ENCODE data around the gene HOXA9. TPM values are rescaled to one million over a fixed set of nuclear protein-coding genes. Genes with fewer than 3 reads are reported as not detected.

HOXA9 gene
- total and polyA plus RNA-seq, 2 of the 8 experiments (the other 6 are each of a cell fraction or from before 2014, with no cell fraction given): not detected

DNA sequence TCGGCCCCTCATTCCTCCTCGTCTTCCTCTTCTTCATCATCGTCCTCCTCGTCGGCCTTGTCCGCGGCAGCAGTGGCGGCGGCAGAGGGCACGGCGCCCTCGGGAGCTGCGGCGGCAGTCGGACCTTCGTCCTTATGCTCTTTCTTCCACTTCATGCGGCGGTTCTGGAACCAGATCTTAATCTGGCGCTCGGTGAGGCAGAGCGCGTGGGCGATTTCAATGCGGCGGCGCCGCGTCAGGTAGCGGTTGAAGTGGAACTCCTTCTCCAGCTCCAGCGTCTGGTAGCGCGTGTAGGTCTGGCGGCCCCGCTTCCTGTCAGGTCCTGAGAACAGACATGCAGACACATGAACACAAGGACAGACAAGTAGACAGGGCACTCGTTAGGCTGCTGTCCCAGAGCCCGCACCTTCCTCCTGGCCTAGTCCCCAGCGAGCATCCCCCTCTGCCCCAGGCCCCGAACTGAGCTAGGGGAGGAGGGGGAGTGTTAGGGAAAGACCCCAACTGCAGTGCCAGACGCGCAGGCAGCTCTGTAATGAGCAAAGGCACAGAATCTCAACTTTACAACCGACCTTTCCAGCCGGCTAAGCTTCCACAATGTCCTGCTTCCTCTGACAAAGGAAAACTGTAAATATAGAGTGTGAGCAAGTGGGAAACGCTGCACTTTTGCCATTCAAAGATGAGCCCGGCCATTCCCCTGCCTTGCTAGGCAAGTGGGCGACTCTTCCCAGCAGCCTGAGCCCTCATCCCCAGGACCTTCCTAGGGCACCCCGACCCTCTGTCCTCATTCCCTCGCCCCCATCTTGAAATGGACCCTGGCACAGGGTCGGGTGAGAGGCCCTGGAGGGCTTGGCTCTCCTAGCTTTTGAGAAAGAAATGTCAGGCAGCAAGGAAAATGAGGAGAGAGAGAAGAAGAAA is 10.2 kb downstream of the HOXA9 start:
- peaks cover 31 to 55% of the 10 kb centered on the region in 2 experiments for H4K20me1 ChIP-seq (replicated peaks in 1 of 2; ENCODE audit: control insufficient read depth in 1 of 2, insufficient read depth in 2 of 2, low read length in 2 of 2)
- ChIA-PET CTCF (ENCODE audit: partially characterized antibody) (interaction anchor here (0.7 to 4.2 kb wide), 7 partner anchors 9 to 472 kb away, joined by 3 to 33 read pairs (median 3); partner anchors contain the start of gene HOXA5), POLR2A (ENCODE audit: partially characterized antibody) (no interaction called here)
- H3K79me2 ChIP-seq (ENCODE audit: control insufficient read depth in 1 of 2, insufficient read depth in 2 of 2, low read length in 2 of 2): no peaks in the 10 kb centered on the region
- no peak overlapping the region for H2BK15ac ChIP-seq (ENCODE audit: low read length)
- no peak overlapping the region for H3K4me3 ChIP-seq (ENCODE audit: extremely low read depth in 1 of 4, insufficient read depth in 2 of 4, low read depth in 3 of 4, low read length in 4 of 4)
- 18% methylated on average over 39 of the region's 48 CpGs; no CpG with 5 or more reads in 1 of the 2 experiments for WGBS, 2 experiments (ENCODE audit: extremely low coverage in 1 of 2, insufficient coverage in 1 of 2, insufficient read length in 1 of 2, insufficient replicate concordance in 2 of 2, low coverage in 1 of 2, low lambda C conversion rate in 2 of 2, missing lambda C conversion rate in 1 of 2)
- no peak overlapping the region for H3K14ac ChIP-seq (ENCODE audit: insufficient read length)
- H4K91ac ChIP-seq (replicated peaks; ENCODE audit: insufficient read length, low read length): no peak overlapping the region
- no peak overlapping the region for H3K18ac ChIP-seq (ENCODE audit: extremely low read depth, low read length)
- H2BK120ac ChIP-seq (replicated peaks; ENCODE audit: low read depth, low read length): no peak overlapping the region
- H3K36me3 ChIP-seq (ENCODE audit: control insufficient read depth in 2 of 4, insufficient read depth in 4 of 4, low read length in 3 of 4): peaks cover 0 to 20% (median 0%) of the 10 kb centered on the region in 4 experiments; a peak in 1 of 8 replicates
- no peak overlapping the region for H2BK20ac ChIP-seq (ENCODE audit: low read length)
- no peak overlapping the region; a peak in 1 of 4 replicates for H3K4me2 ChIP-seq (ENCODE audit: insufficient read depth in 1 of 2, low read depth in 2 of 2, low read length in 2 of 2)
- no peak for FAIRE-seq
- no peak overlapping the region for H3K23ac ChIP-seq (ENCODE audit: insufficient read length)
- no peak overlapping the region for H2BK5ac ChIP-seq (ENCODE audit: low read depth, low read length)
- peak in 1 of 2 experiments; percentile 53 for DNase-seq (ENCODE audit: low read depth in 1 of 2, low spot score in 2 of 2)
- peaks cover 0 to 2% (median under 1%) of the 10 kb centered on the region in 4 experiments; a peak in 3 of 7 replicates for H3K4me1 ChIP-seq (replicated peaks in 1 of 4; ENCODE audit: control insufficient read depth in 3 of 4, insufficient read depth in 4 of 4, low read length in 3 of 4)
- H3K27ac ChIP-seq (ENCODE audit: low read depth, low read length): no peak overlapping the region
- no peak overlapping the region for H4K5ac ChIP-seq (ENCODE audit: insufficient read length, low read depth, low read length)
- no peak overlapping the region for H2AFZ ChIP-seq (ENCODE audit: low read length)
- peaks cover 0 to 10% of the 10 kb centered on the region in 2 experiments; a peak in 1 of 4 replicates for H3K9me3 ChIP-seq (ENCODE audit: insufficient read depth in 2 of 2, low read depth in 1 of 2, low read length in 1 of 2)
- no peak overlapping the region for H3K4ac ChIP-seq (replicated peaks; ENCODE audit: insufficient read length, low read depth, low read length)
- H3K9ac ChIP-seq (replicated peaks in 1 of 4; ENCODE audit: extremely low read depth in 1 of 4, low read depth in 3 of 4, low read length in 3 of 4): no peak overlapping the region
- H4K8ac ChIP-seq (ENCODE audit: extremely low read depth, insufficient read depth, low read length): peak overlapping the region; percentile 7; the same call in 1 of the 2 replicates
- no peak overlapping the region for H3K56ac ChIP-seq (replicated peaks; ENCODE audit: insufficient read length, low read depth, low read length)
- TF ChIP-seq RNF2 (IDR thresholded peaks at IDR 0.05; ENCODE audit: borderline replicate concordance, low read depth, low read length, missing control alignments, poor library complexity, severe bottlenecking) (peak; percentile 76), SUZ12 (IDR thresholded peaks at IDR 0.05; ENCODE audit: low read length) (peak; percentile 98), EZH2 (IDR thresholded peaks at IDR 0.05; ENCODE audit: low read depth, low read length, severe bottlenecking) (peak; percentile 99), BACH1 (IDR thresholded peaks at IDR 0.05; ENCODE audit: low read length) (no peak)
- H2AK5ac ChIP-seq (ENCODE audit: low read depth, low read length): 0 out of 2 replicates have a peak overlapping the region, but pooled peaks have one; percentile 82
- no peaks in the 10 kb centered on the region for H3K79me1 ChIP-seq (ENCODE audit: low read depth, low read length)
- peaks cover 99 to 100% (median 100%) of the 10 kb centered on the region in 4 experiments for H3K27me3 ChIP-seq (replicated peaks in 1 of 4; ENCODE audit: control insufficient read depth in 3 of 4, extremely low read depth in 1 of 4, insufficient read depth in 3 of 4, low read length in 3 of 4)
- H3K23me2 ChIP-seq (ENCODE audit: low read depth, low read length): peaks cover 2% of the 10 kb centered on the region; the same call in 1 of the 2 replicates
- 0 out of 2 replicates have a peak overlapping the region, but pooled peaks have one; percentile 60 for H2BK12ac ChIP-seq (ENCODE audit: low read depth, low read length)

All from H1 (cell line).